Ishikawa (cell line): ENCODE results near the gene CCDC27.

Experiments
- CEBPB ChIP-seq: IDR thresholded peaks from 2 replicates; pipeline ENCODE4 v1.6.1; 2012
- CREB1 ChIP-seq: IDR thresholded peaks from 2 replicates; pipeline ENCODE4 v1.6.1; 2012; ENCODE audit warnings: low read depth
- EGR1 ChIP-seq: IDR thresholded peaks from 2 replicates; pipeline ENCODE4 v1.6.1; 2012
- EP300 ChIP-seq: IDR thresholded peaks from 2 replicates; pipeline ENCODE4 v1.6.1; 2012; ENCODE audit warnings: borderline replicate concordance
- FOXM1 ChIP-seq: IDR thresholded peaks from 2 replicates; pipeline ENCODE4 v1.6.1; 2012; ENCODE audit warnings: low read depth, borderline replicate concordance
- MAX ChIP-seq: IDR thresholded peaks from 2 replicates; pipeline ENCODE4 v1.6.1; 2012
- NFIC ChIP-seq: IDR thresholded peaks from 2 replicates; pipeline ENCODE4 v1.6.1; 2012
- RAD21 ChIP-seq: IDR thresholded peaks from 2 replicates; pipeline ENCODE4 v1.6.1; 2012; ENCODE audit warnings: low read depth
- REST ChIP-seq: IDR thresholded peaks from 2 replicates; pipeline ENCODE4 v1.6.1; 2012; ENCODE audit warnings: low read depth, mild to moderate bottlenecking
- TAF1 ChIP-seq: IDR thresholded peaks from 2 replicates; pipeline ENCODE4 v1.6.1; 2012; ENCODE audit warnings: low read depth, mild to moderate bottlenecking
- TCF12 ChIP-seq: IDR thresholded peaks from 2 replicates; pipeline ENCODE4 v1.6.1; 2012; ENCODE audit warnings: low read depth
- TEAD4 ChIP-seq: IDR thresholded peaks from 2 replicates; pipeline ENCODE4 v1.6.1; 2012
- USF1 ChIP-seq: IDR thresholded peaks from 2 replicates; pipeline ENCODE4 v1.6.1; 2012
- YY1 ChIP-seq: IDR thresholded peaks from 2 replicates; pipeline ENCODE4 v1.6.1; 2012; ENCODE audit warnings: low read depth
- ZBTB7A ChIP-seq: IDR thresholded peaks from 2 replicates; pipeline ENCODE4 v1.6.1; 2012; ENCODE audit warnings: low read depth

The CCDC27 gene

GRCh38 chr1:3706651-3707297 is 45.5 kb upstream of the CCDC27 start:
- TF ChIP-seq RAD21 (no peak), CEBPB (no peak), CREB1 (no peak), NFIC (no peak), TAF1 (no peak), EP300 (no peak), REST (no peak), MAX (no peak), TCF12 (no peak), TEAD4 (no peak), FOXM1 (no peak), EGR1 (no peak)

- TF ChIP-seq ZBTB7A (peak; percentile 73), EGR1 (no peak), FOXM1 (no peak), RAD21 (no peak), MAX (0 out of 2 replicates have a peak, but pooled peaks have one; percentile 25), REST (peak; percentile 48; the same call in 1 of the 2 replicates), TAF1 (0 out of 2 replicates have a peak, but pooled peaks have one; percentile 9)
Observed at GRCh38 chr1:3707298-3707938, 44.8 kb upstream of the CCDC27 start.

GRCh38 chr1:3707939-3708328 is 44.3 kb upstream of the CCDC27 start:
- TF ChIP-seq TCF12 (no peak), TAF1 (no peak), RAD21 (no peak), YY1 (no peak)

- TF ChIP-seq TAF1 (no peak), EP300 (peak; percentile 16; the same call in 1 of the 2 replicates)
Observed at GRCh38 chr1:3708791-3709190, 43.5 kb upstream of the CCDC27 start.

- TF ChIP-seq YY1, result no peak
- no peak for TF ChIP-seq CEBPB
- no peak for TF ChIP-seq USF1
- no peak for TF ChIP-seq ZBTB7A
- TF ChIP-seq TEAD4, result no peak
- TF ChIP-seq EP300, result no peak
- no peak for TF ChIP-seq NFIC
- TF ChIP-seq MAX, result no peak
Observed at GRCh38 chr1:3710251-3710650, 42.0 kb upstream of the CCDC27 start.

GRCh38 chr1:3711381-3711779 is 40.9 kb upstream of the CCDC27 start:
- no peak for TF ChIP-seq RAD21
- TF ChIP-seq YY1, result no peak
- TF ChIP-seq EP300, result no peak
- TF ChIP-seq USF1, result no peak
- no peak for TF ChIP-seq FOXM1
- no peak for TF ChIP-seq TAF1
